ENCODE measurements around the gene FBXO33.

FBXO33 gene

GRCh38 chr14:39447175-39447661 is 15.0 kb upstream of the FBXO33 start:
- Histone ChIP-seq H3K27me3 (replicated peaks; ENCODE audit: control insufficient read depth, insufficient read depth, low read length) (no peaks in the 10 kb centered on the region), H3K9ac (ENCODE audit: low read length) (no peak overlapping the region), H3K4me1 (ENCODE audit: control insufficient read depth, insufficient read depth, low read length) (no peaks in the 10 kb centered on the region), H3K9me3 (ENCODE audit: control insufficient read depth, low read length) (no peaks in the 10 kb centered on the region), H3K36me3 (ENCODE audit: control insufficient read depth, insufficient read depth, low read length, severe bottlenecking) (no peaks in the 10 kb centered on the region), H3K4me3 (ENCODE audit: low read length) (no peak overlapping the region)
- DNase-seq (ENCODE audit: low read depth) = no peak

- Histone ChIP-seq H3K9me3 (ENCODE audit: control insufficient read depth, low read length) (no peaks in the 10 kb centered on the region), H3K9ac (ENCODE audit: low read length) (no peak overlapping the region), H3K27me3 (replicated peaks; ENCODE audit: control insufficient read depth, insufficient read depth, low read length) (no peaks in the 10 kb centered on the region), H3K36me3 (ENCODE audit: control insufficient read depth, insufficient read depth, low read length, severe bottlenecking) (no peaks in the 10 kb centered on the region), H3K4me1 (ENCODE audit: control insufficient read depth, insufficient read depth, low read length) (no peaks in the 10 kb centered on the region), H3K4me3 (ENCODE audit: low read length) (no peak overlapping the region)
- DNase-seq (ENCODE audit: low read depth) = no peak
These were observed 14.0 kb upstream of the FBXO33 start for GRCh38 chr14:39446131-39446744.

- H3K9me3 ChIP-seq (ENCODE audit: control insufficient read depth, low read length) = no peaks in the 10 kb centered on the region
- no peak for DNase-seq (ENCODE audit: low read depth)
- H3K36me3 ChIP-seq (ENCODE audit: control insufficient read depth, insufficient read depth, low read length, severe bottlenecking) = no peaks in the 10 kb centered on the region
- no peaks in the 10 kb centered on the region for H3K27me3 ChIP-seq (replicated peaks; ENCODE audit: control insufficient read depth, insufficient read depth, low read length)
- H3K4me3 ChIP-seq (ENCODE audit: low read length) = no peak overlapping the region
- no peaks in the 10 kb centered on the region for H3K4me1 ChIP-seq (ENCODE audit: control insufficient read depth, insufficient read depth, low read length)
- no peak overlapping the region for H3K9ac ChIP-seq (ENCODE audit: low read length)
These were observed 10.1 kb upstream of the FBXO33 start for GRCh38 chr14:39442293-39442692.

GRCh38 chr14:39441805-39442204 is 9.6 kb upstream of the FBXO33 start:
- Histone ChIP-seq H3K9me3 (ENCODE audit: control insufficient read depth, low read length) (no peaks in the 10 kb centered on the region), H3K4me3 (ENCODE audit: low read length) (no peak overlapping the region), H3K9ac (ENCODE audit: low read length) (no peak overlapping the region), H3K27me3 (replicated peaks; ENCODE audit: control insufficient read depth, insufficient read depth, low read length) (no peaks in the 10 kb centered on the region), H3K4me1 (ENCODE audit: control insufficient read depth, insufficient read depth, low read length) (no peaks in the 10 kb centered on the region), H3K36me3 (ENCODE audit: control insufficient read depth, insufficient read depth, low read length, severe bottlenecking) (no peaks in the 10 kb centered on the region)
- DNase-seq (ENCODE audit: low read depth) = no peak

- no peaks in the 10 kb centered on the region for H3K27me3 ChIP-seq (replicated peaks; ENCODE audit: control insufficient read depth, insufficient read depth, low read length)
- no peak overlapping the region for H3K4me3 ChIP-seq (ENCODE audit: low read length)
- H3K9ac ChIP-seq (ENCODE audit: low read length) = no peak overlapping the region
- no peaks in the 10 kb centered on the region for H3K4me1 ChIP-seq (ENCODE audit: control insufficient read depth, insufficient read depth, low read length)
- DNase-seq (ENCODE audit: low read depth) = no peak
- no peaks in the 10 kb centered on the region for H3K36me3 ChIP-seq (ENCODE audit: control insufficient read depth, insufficient read depth, low read length, severe bottlenecking)
- H3K9me3 ChIP-seq (ENCODE audit: control insufficient read depth, low read length) = no peaks in the 10 kb centered on the region
These were observed 8.7 kb upstream of the FBXO33 start for GRCh38 chr14:39440975-39441374.

GRCh38 chr14:39435241-39435640 is 3.0 kb upstream of the FBXO33 start:
- Histone ChIP-seq H3K4me3 (ENCODE audit: low read length) (no peak overlapping the region), H3K36me3 (ENCODE audit: control insufficient read depth, insufficient read depth, low read length, severe bottlenecking) (no peaks in the 10 kb centered on the region), H3K9me3 (ENCODE audit: control insufficient read depth, low read length) (no peaks in the 10 kb centered on the region), H3K4me1 (ENCODE audit: control insufficient read depth, insufficient read depth, low read length) (peaks cover 12% of the 10 kb centered on the region), H3K27me3 (replicated peaks; ENCODE audit: control insufficient read depth, insufficient read depth, low read length) (no peaks in the 10 kb centered on the region), H3K9ac (ENCODE audit: low read length) (no peak overlapping the region)
- DNase-seq (ENCODE audit: low read depth) = no peak

GRCh38 chr14:39434401-39434800 is 2.2 kb upstream of the FBXO33 start:
- Histone ChIP-seq H3K4me1 (ENCODE audit: control insufficient read depth, insufficient read depth, low read length) (peaks cover 20% of the 10 kb centered on the region), H3K9me3 (ENCODE audit: control insufficient read depth, low read length) (no peaks in the 10 kb centered on the region), H3K9ac (ENCODE audit: low read length) (no peak overlapping the region), H3K36me3 (ENCODE audit: control insufficient read depth, insufficient read depth, low read length, severe bottlenecking) (no peaks in the 10 kb centered on the region), H3K4me3 (ENCODE audit: low read length) (no peak overlapping the region), H3K27me3 (replicated peaks; ENCODE audit: control insufficient read depth, insufficient read depth, low read length) (no peaks in the 10 kb centered on the region)
- DNase-seq (ENCODE audit: low read depth) = no peak

- Histone ChIP-seq H3K9me3 (ENCODE audit: control insufficient read depth, low read length) (no peaks in the 10 kb centered on the region), H3K36me3 (ENCODE audit: control insufficient read depth, insufficient read depth, low read length, severe bottlenecking) (no peaks in the 10 kb centered on the region), H3K9ac (ENCODE audit: low read length) (peak overlapping the region; percentile 87), H3K4me1 (ENCODE audit: control insufficient read depth, insufficient read depth, low read length) (peaks cover 30% of the 10 kb centered on the region), H3K4me3 (ENCODE audit: low read length) (peak overlapping the region; percentile 95), H3K27me3 (replicated peaks; ENCODE audit: control insufficient read depth, insufficient read depth, low read length) (no peaks in the 10 kb centered on the region)
- no peak for DNase-seq (ENCODE audit: low read depth)
These were observed 1.2 kb upstream of the FBXO33 start for GRCh38 chr14:39433452-39433813.

- H3K36me3 ChIP-seq (ENCODE audit: control insufficient read depth, insufficient read depth, low read length, severe bottlenecking) = no peaks in the 10 kb centered on the region
- H3K9me3 ChIP-seq (ENCODE audit: control insufficient read depth, low read length) = no peaks in the 10 kb centered on the region
- peaks cover 33% of the 10 kb centered on the region for H3K4me1 ChIP-seq (ENCODE audit: control insufficient read depth, insufficient read depth, low read length)
- H3K9ac ChIP-seq (ENCODE audit: low read length) = peak overlapping the region; percentile 87
- peak; percentile 84 for DNase-seq (ENCODE audit: low read depth)
- H3K27me3 ChIP-seq (replicated peaks; ENCODE audit: control insufficient read depth, insufficient read depth, low read length) = no peaks in the 10 kb centered on the region
- peak overlapping the region; percentile 95 for H3K4me3 ChIP-seq (ENCODE audit: low read length)
These were observed 602 bp upstream of the FBXO33 start for GRCh38 chr14:39432619-39433451.

- peak; percentile 75 for DNase-seq (ENCODE audit: low read depth)
- H3K4me1 ChIP-seq (ENCODE audit: control insufficient read depth, insufficient read depth, low read length) = peaks cover 37% of the 10 kb centered on the region
- peak overlapping the region; percentile 100 for H3K9ac ChIP-seq (ENCODE audit: low read length)
- H3K27me3 ChIP-seq (replicated peaks; ENCODE audit: control insufficient read depth, insufficient read depth, low read length) = no peaks in the 10 kb centered on the region
- H3K9me3 ChIP-seq (ENCODE audit: control insufficient read depth, low read length) = no peaks in the 10 kb centered on the region
- H3K4me3 ChIP-seq (ENCODE audit: low read length) = peak overlapping the region; percentile 98
- H3K36me3 ChIP-seq (ENCODE audit: control insufficient read depth, insufficient read depth, low read length, severe bottlenecking) = no peaks in the 10 kb centered on the region
These were observed 636 bp downstream of the FBXO33 start for GRCh38 chr14:39431416-39432178.

GRCh38 chr14:39430762-39431415 is 1.3 kb downstream of the FBXO33 start:
- H3K9me3 ChIP-seq (ENCODE audit: control insufficient read depth, low read length) = no peaks in the 10 kb centered on the region
- H3K4me1 ChIP-seq (ENCODE audit: control insufficient read depth, insufficient read depth, low read length) = peaks cover 43% of the 10 kb centered on the region
- peak overlapping the region; percentile 100 for H3K9ac ChIP-seq (ENCODE audit: low read length)
- peak overlapping the region; percentile 98 for H3K4me3 ChIP-seq (ENCODE audit: low read length)
- no peaks in the 10 kb centered on the region for H3K27me3 ChIP-seq (replicated peaks; ENCODE audit: control insufficient read depth, insufficient read depth, low read length)
- H3K36me3 ChIP-seq (ENCODE audit: control insufficient read depth, insufficient read depth, low read length, severe bottlenecking) = no peaks in the 10 kb centered on the region
- peak; percentile 46 for DNase-seq (ENCODE audit: low read depth)
